GM21526 (cell line): ENCODE data around the gene APOA4.
"Not testable (repeated sequence)": the region's sequence is repeated elsewhere in the genome, so short reads cannot be mapped to it uniquely, and the experiment has no call there.

Experiments used
- ATAC-seq: cut with Tn5 transposase; IDR thresholded peaks from one replicate; pipeline ENCODE4 v1.9.1; 2021; ENCODE audit warnings: moderate library complexity; ENCODE audit not compliant: unreplicated experiment, low FRiP score

APOA4 gene

GRCh38 chr11:116849486-116849885, 26.4 kb upstream of the APOA4 start:
- no peak for ATAC-seq

- ATAC-seq = no peak
These were observed 26.0 kb upstream of the APOA4 start for GRCh38 chr11:116849060-116849459.

- ATAC-seq = no peak
These were observed 24.5 kb upstream of the APOA4 start for GRCh38 chr11:116847612-116848011.

GRCh38 chr11:116844722-116845121, 21.6 kb upstream of the APOA4 start:
- no peak for ATAC-seq

- ATAC-seq = no peak
These were observed 20.6 kb upstream of the APOA4 start for GRCh38 chr11:116843661-116844060.

GRCh38 chr11:116842909-116843308, 19.8 kb upstream of the APOA4 start:
- no peak for ATAC-seq

- no peak for ATAC-seq
These were observed 19.0 kb upstream of the APOA4 start for GRCh38 chr11:116842117-116842516.

- ATAC-seq = no peak
These were observed 17.7 kb upstream of the APOA4 start for GRCh38 chr11:116840746-116841296.

GRCh38 chr11:116840224-116840745, 17.2 kb upstream of the APOA4 start:
- ATAC-seq = no peak

- no peak for ATAC-seq
These were observed 15.4 kb upstream of the APOA4 start for GRCh38 chr11:116838321-116839084.

- no peak for ATAC-seq
These were observed 14.4 kb upstream of the APOA4 start, which contains the start of gene APOA1 for GRCh38 chr11:116837231-116838091. Gene APOA1, minus strand, starts transcription at chr11:116837622. Its CDS starts 235 bp downstream, at chr11:116837387.

- no peak for ATAC-seq
These were observed 13.5 kb upstream of the APOA4 start for GRCh38 chr11:116836632-116836991.

- peak; percentile 76 for ATAC-seq
These were observed 12.9 kb upstream of the APOA4 start for GRCh38 chr11:116835791-116836631.

- ATAC-seq = no peak
These were observed 12.1 kb upstream of the APOA4 start for GRCh38 chr11:116835042-116835772.

- not testable (repeated sequence) for ATAC-seq
These were observed 11.5 kb upstream of the APOA4 start for GRCh38 chr11:116834535-116835041.

- no peak for ATAC-seq
These were observed 10.9 kb upstream of the APOA4 start for GRCh38 chr11:116833816-116834534.

- no peak for ATAC-seq
These were observed 10.3 kb upstream of the APOA4 start for GRCh38 chr11:116833491-116833815.

- ATAC-seq = no peak
These were observed 9.5 kb upstream of the APOA4 start for GRCh38 chr11:116832350-116833290.
